GM21717 (cell line): Measurements from ENCODE around the gene FAF2.
"Not testable (repeated sequence)": the region's sequence is repeated elsewhere in the genome, so short reads cannot be mapped to it uniquely, and the experiment has no call there.

Experiments
- ATAC-seq: cut with Tn5 transposase; IDR thresholded peaks from one replicate; pipeline ENCODE4 v1.9.1; 2021; ENCODE audit warnings: mild to moderate bottlenecking, moderate library complexity; ENCODE audit not compliant: unreplicated experiment

The FAF2 gene

GRCh38 chr5:176447978-176448608, at the start of gene FAF2:
FAF2 (plus strand) TSS chr5:176448385; CDS start chr5:176448408, 23 bp downstream.
- peak; percentile 93 for ATAC-seq

DNA sequence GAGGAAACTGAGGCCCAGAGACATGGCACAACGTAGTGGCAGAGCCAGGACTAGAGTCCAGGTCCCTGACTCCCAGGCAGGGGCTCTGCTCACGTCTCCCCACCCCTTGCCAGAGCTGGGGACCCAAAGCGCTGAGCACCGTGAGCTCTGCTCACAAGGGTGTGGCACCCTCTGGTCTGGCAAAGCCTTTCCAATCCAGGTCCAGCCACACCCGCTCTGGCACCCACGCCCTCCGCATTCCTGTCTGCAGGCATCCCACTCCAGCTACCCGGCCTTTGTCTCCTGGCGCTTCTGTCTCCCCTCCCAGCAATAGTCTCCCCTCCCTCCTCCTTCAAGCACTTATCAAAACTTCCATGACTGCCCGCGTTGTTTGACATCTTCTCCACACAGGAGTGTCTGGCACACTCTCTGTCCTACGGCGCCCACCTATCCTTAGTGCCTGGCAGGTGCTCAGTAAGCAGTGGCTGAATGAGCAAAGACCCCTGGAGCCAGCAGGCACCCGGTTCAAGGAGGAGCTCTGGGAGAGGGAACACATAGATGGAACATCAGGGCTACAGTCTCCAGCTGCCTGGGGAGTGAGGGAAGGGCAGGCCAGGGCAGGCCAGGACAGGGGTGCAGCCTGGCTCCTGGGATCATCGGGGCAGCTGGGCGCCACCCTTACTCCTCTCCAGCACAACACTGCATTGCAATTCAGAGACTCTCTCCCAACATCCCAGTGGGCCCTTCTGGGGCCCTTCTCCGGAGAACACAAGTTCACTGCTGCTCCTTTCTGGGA, 47.6 kb upstream of the FAF2 start:
- ATAC-seq, result no peak

- no peak for ATAC-seq
These were observed 46.6 kb upstream of the FAF2 start for GRCh38 chr5:176401281-176402205.

DNA sequence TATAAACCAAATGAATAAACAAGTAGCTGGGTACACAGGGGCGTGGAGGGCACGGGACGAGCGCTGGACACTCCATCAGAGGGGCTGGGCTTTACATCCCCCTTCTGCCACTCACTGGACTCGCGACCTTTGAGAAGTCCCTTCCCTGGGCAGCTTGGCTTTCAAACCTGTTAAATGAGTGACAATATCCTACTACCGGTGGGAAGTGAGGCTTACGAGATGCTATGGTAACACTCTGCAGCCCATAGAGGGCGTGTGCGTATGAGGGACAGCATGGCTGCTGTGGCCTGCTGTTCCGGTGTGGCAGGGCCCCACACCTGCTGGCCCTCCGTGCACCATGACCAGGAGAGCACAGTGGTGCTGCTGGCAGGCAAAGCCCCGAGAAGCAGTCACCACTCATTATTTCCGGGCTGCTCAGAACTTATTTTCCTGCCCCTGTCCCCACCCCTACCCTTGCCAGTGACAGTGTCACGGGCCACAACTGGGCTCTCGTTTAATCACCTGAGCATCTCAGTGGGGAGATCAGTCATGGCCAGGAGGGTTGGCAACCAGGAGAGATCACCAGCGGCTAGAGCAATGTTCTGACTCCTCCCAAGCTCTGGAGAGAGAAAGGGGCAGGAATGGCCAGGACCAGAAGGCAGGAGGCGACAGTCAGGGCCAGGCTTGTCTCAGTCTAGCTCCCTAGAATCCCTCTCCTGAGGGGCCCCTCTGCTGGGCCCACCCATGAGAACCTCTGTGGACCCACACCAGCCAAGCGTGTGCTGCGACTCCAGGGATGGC, 42.3 kb upstream of the FAF2 start:
- ATAC-seq, result no peak

GRCh38 chr5:176406436-176407052, 41.6 kb upstream of the FAF2 start:
- no peak for ATAC-seq

GRCh38 chr5:176407456-176408251, 40.5 kb upstream of the FAF2 start:
- ATAC-seq, result no peak

DNA sequence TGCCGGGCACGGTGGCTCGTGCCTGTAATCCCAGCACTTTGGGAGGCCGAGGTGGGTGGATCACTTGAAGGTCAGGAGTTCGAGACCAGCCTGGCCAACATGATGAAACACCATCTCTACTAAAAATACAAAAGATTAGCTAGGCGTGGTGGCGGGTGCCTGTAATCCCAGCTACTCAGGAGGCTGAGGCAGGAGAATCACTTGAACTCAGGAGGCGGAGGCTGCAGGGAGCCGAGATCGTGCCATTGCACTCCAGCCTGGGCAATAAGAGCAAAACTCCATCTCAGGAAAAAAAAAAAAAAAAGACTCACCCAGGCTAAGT, 40.0 kb upstream of the FAF2 start:
- ATAC-seq, result not testable (repeated sequence)

GRCh38 chr5:176408590-176408989, 39.6 kb upstream of the FAF2 start:
- ATAC-seq, result no peak

DNA sequence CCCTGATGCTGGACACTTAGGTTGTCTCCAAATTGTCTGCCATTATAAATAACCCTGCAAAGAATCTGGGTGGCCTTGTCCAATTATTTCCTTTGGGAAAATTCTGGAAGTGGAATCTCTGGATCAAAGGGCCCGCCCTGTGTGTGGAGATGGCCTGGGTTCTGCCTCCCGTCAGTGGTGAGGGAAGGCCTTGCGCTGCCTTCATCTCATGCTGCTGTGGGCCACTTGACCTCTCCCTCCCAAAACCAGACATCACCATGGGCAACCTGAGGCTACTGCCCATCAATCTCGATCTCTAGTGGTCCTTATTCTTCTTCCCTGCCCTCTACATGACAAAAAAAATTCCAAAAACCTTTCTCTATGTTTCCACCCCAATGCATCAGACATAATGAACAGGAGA, 38.4 kb upstream of the FAF2 start:
- ATAC-seq, result no peak

GRCh38 chr5:176410486-176411180, 37.6 kb upstream of the FAF2 start:
- no peak for ATAC-seq

DNA sequence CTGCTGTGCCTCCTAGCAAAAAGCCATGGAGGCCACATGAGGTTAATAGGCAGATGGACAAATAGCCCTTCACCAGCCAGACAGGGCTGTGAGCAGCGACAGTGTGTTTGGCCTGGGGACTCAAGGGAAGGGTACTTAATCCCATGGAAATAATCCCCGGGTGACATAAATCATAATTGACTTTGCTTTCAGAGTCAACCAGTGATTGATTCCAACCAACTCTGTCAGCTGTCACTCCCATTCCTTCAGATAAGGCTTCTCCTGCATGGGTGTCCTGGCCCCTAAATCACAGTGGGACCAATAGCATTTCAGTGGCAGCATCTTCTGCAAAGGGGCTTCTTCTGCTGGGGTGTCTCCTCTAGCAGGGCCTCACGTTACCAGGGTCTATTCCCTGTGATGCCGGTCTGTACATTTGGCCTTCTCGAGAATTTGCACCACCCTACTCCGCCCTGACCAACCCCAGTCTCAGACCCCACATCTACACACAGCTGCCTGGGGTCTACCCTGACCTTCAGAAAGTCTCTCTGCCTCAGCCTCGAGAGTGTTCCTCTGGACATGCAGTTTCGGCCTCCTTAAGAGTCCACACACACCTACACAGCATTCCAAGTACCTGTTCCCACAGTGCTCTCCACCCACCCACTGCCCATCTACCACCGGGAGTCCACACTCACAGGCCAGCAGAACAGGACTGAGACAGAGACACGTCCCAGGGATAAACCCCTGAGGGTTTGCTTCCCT, 35.5 kb upstream of the FAF2 start:
- no peak for ATAC-seq

GRCh38 chr5:176413255-176413565, 35.0 kb upstream of the FAF2 start:
- ATAC-seq, result no peak

DNA sequence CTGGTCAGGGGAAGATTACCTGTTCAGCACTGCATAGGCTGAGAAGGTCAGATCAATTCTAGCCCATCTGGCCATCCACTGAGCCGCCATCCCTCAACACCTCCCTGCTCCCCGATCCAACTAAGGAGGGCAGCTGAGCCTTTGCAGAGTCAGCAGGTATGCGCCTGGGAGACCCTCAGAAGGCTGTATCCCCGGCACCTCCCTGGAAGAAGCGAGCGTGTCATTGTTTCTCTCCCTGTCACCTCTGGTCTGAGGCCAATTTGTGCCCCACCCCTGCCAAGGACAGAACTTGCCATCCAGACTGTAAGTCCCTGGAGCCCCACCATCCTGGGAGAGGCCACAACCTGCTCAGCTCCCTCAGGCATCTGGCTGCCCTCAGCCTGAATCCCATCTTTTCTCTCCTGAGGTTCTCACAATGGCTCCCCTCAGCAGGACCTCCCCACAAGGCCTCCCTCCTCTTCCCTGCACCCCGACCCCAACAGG, 34.4 kb upstream of the FAF2 start:
- ATAC-seq, result no peak

DNA sequence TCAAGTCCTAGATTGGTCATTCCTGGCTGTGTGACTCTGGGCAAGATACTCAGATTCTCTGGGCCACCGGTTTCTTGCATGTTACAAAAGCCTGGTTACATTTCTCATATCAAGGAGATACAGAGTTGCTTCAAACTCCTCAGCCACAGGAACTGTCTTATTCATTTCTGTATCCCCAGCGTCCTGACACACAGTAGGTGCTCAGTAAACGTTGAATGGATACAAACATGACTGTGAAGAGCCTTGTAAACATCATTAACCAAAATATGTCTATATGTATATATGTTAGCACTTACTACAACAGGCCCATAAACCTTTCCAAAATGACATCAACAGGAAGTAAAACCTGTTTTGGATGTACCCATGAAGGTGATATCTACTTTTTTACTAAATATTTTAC, 33.5 kb upstream of the FAF2 start:
- ATAC-seq, result no peak

- ATAC-seq, result peak; percentile 17
These were observed 32.8 kb upstream of the FAF2 start for GRCh38 chr5:176415240-176415951.

DNA sequence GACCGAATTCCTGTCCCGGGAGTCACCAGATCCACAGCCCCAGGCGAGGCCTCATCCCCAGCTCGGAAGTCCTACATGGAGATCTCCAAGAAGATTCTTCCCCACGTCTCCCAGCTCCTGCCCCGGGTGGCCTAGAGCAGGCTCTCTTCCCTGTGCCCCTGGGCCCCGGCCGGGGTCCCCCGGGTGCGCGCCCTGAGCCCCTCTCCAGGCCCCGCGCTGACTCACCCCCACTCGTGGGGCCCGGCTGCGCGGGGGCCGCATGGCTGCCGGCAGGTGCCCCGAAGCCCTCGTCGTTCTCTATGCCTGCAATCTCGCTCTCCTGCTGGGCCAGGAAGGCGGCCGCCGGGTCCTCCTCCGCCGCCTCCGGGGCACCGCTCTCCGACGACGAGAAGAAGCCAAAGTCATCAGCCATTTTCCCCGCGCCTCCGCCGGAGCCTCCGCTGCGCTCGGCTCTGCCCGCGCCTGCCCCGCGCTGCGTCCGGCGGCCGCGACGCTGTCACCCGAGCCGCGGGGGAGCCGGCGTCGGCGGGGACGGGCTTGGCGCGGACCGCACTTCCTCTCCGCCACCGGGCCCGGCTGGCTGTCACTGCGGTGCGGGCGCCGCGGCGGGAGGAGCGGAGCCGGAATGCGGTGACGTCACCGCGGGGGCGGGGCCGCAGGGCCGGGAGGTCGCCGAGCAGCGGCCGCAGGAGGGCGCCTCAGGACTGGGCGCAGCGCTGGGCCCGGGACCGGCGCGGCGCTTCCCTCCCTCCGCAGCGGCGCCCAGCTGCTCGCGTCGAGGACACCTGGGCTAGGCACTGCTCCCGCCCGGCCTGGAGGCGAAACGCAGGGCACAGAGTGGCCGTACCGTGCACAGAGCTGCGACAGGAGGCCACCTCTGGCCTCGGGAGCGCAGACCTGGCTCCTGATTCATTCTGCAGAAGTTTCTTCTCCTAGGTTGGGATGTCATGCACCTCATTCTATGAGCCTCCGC, 31.9 kb upstream of the FAF2 start, which contains the start of gene CLTB:
CLTB (minus strand) TSS at position 588 of the 973 bp plus-strand sequence; CDS start at position 412, 176 bp downstream.
- peak; percentile 93 for ATAC-seq
